PFSK-1 (cell line): Measurements from ENCODE around the gene DNAH8.

ENCODE experiments used
- POLR2AphosphoS5 ChIP-seq: IDR thresholded peaks from 2 replicates; pipeline ENCODE4 v1.6.1; 2012; ENCODE audit warnings: low read depth, mild to moderate bottlenecking, control low read depth, low read length, moderate library complexity
- REST ChIP-seq, 2 experiments: IDR thresholded peaks; 2 replicates each; pipeline versions ENCODE4 v1.6.1 to v1.8.0; 2011 to 2012; ENCODE audit warnings: low read depth in 2 of 2, low read length in 2 of 2, control low read depth in 1 of 2, inconsistent platforms in 1 of 2, mild to moderate bottlenecking in 1 of 2, moderate library complexity in 1 of 2; ENCODE audit not compliant: insufficient read depth in 1 of 2
- SIN3A ChIP-seq: IDR thresholded peaks from 2 replicates; pipeline ENCODE4 v1.6.1; 2012; ENCODE audit warnings: mild to moderate bottlenecking, low read length, moderate library complexity, borderline replicate concordance; ENCODE audit not compliant: insufficient read depth
- TAF1 ChIP-seq: IDR thresholded peaks from 2 replicates; pipeline ENCODE4 v1.6.1; 2012; ENCODE audit warnings: low read length, control low read depth, borderline replicate concordance; ENCODE audit not compliant: insufficient read depth

- TF ChIP-seq POLR2AphosphoS5: no peak
- TF ChIP-seq SIN3A: no peak
- no peak for TF ChIP-seq TAF1
- no peak for TF ChIP-seq REST (IDR thresholded peaks at IDR 0.05; ENCODE audit: insufficient read depth in 1 of 2, low read depth in 2 of 2, low read length in 2 of 2)
Measured at GRCh38 chr6:38955861-38956260, 240.8 kb downstream of the DNAH8 start.
